Lower leg skin (tissue), 4 donors: Measurements from ENCODE around the gene DHRS1. TPM values are rescaled to one million over a fixed set of nuclear protein-coding genes. Genes with fewer than 3 reads are reported as not detected.
"Not testable (repeated sequence)": the region's sequence is repeated elsewhere in the genome, so short reads cannot be mapped to it uniquely, and the experiment has no call there.

Source experiments
- DNase-seq, 2 donors: peaks; one replicate each; pipeline ENCODE4 v3.0.0-alpha.2; 2019; ENCODE audit warnings: low spot score in 2 of 2
- H3K4me3 ChIP-seq: fragments of 200-600 bp; sonication (generic); 2 replicates; pipeline ENCODE4 v1.5.1; 2017; ENCODE audit warnings: mild to moderate bottlenecking, low read depth; ENCODE audit not compliant: poor library complexity, severe bottlenecking
- POLR2A ChIP-seq, 2 donors: fragments of 450-650 bp; IDR thresholded peaks; one replicate each; pipeline ENCODE4 v1.6.1; 2016 to 2017; ENCODE audit warnings: antibody characterized with exemption in 2 of 2, mild to moderate bottlenecking in 1 of 2, moderate library complexity in 1 of 2
- WGBS, 2 donors: methylation state at CpG; one replicate each; pipeline ENCODE4 v1.1.5; 2018; 5-methylcytosine and 5-hydroxymethylcytosine counted together
- intact Hi-C: fragments of 100-400 bp; cut with DNase I; formaldehyde crosslinking; loops from one replicate; pipeline ENCODE4 v1.15.0; 2023; ENCODE audit warnings: low total_unique reads
- total RNA-seq, 4 donors: library from RNA; depleted of rRNA; stranded (reverse); fragments of >200 nt; gene quantifications; one replicate each; pipeline ENCODE4 v1.1.0, GENCODE V29; 2016
- TF ChIP-seq, protein P1 (sequence below), 3 donors: fragments of 450-650 bp; IDR thresholded peaks; one replicate each; pipeline ENCODE4 v1.5.1; 2016; ENCODE audit warnings: antibody characterized with exemption in 3 of 3, mild to moderate bottlenecking in 3 of 3, moderate library complexity in 2 of 3

DHRS1 gene
- total RNA-seq, 4 donors from 2014 or later = 55.0 to 112 (median 90.6) TPM

- no peak for DNase-seq
- 86 to 100% methylated on average over 1 of the region's 1 CpG for WGBS, 2 donors
- no peak for TF ChIP-seq POLR2A (IDR thresholded peaks at IDR 0.05)
- TF ChIP-seq, protein P1, sequence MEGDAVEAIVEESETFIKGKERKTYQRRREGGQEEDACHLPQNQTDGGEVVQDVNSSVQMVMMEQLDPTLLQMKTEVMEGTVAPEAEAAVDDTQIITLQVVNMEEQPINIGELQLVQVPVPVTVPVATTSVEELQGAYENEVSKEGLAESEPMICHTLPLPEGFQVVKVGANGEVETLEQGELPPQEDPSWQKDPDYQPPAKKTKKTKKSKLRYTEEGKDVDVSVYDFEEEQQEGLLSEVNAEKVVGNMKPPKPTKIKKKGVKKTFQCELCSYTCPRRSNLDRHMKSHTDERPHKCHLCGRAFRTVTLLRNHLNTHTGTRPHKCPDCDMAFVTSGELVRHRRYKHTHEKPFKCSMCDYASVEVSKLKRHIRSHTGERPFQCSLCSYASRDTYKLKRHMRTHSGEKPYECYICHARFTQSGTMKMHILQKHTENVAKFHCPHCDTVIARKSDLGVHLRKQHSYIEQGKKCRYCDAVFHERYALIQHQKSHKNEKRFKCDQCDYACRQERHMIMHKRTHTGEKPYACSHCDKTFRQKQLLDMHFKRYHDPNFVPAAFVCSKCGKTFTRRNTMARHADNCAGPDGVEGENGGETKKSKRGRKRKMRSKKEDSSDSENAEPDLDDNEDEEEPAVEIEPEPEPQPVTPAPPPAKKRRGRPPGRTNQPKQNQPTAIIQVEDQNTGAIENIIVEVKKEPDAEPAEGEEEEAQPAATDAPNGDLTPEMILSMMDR (IDR thresholded peaks at IDR 0.05) = no peak
- H3K4me3 ChIP-seq = no peak overlapping the region
- intact Hi-C loops = no loop called here
Observed at GRCh38 chr14:24251880-24252288, 47.7 kb downstream of the DHRS1 start.

DNA sequence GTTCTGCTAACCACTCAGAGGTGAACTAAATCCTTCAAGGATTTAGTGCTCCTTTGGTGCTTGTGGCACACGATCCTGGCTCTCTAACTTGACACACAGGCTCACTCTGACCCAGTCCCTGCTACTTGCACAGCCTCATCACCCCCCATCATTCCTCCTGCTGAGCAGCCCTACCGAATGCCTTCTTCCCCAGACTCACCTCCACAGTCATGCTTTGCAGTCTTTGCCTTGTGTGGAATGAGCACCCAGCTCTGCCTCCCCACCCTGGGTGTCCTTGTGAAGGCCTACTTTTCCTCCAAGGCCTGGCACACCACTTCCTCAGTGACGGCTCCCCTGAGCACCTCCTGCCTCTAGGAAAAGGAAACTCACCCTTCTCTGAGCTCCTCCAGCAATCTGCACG, 49.2 kb downstream of the DHRS1 start:
- TF ChIP-seq, protein P1 (IDR thresholded peaks at IDR 0.05) = no peak
- TF ChIP-seq POLR2A (IDR thresholded peaks at IDR 0.05) = no peak
- DNase-seq = peak in 1 of 2 donors; percentile 32
- no peak overlapping the region for H3K4me3 ChIP-seq
- intact Hi-C loops = no loop called here
- 69 to 70% methylated on average over 4 of the region's 4 CpGs for WGBS, 2 donors

DNA sequence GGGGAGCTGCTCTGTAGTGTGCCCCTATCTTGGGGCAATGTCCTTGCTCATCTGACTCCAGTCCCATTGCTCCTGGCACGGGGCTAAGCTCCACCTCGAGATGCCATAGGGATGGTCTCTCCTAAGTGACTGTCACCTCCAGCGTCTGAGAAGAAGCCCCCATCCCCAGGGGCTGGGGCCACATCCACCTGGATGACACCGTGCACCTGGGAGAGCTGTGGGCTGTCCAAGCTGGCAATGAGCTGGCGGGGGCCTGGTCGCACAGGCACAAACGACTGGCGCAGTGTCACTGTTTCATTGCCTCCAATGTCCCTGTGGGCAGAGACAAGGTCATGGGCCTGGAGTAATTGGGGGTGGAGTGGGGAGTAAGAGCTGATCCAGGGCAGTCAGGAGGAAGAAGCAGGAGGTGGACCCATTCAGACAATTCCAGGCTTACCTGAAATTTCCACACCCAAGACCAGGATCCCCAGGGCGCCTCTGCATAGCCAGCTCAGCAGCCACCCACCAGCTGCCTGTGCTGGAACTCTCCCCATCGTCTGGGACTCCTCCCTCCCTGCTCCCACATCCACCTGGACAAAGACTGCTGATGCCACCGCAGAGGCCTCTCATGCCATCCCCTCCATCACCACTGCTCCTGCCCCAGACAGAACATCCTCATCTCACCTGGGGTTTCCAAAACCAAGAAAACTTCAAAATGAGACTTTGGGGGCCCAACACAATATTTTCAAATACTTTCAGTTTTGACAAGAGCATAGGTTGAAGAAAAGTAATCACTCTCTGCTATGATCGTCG, 50.2 kb downstream of the DHRS1 start:
- TF ChIP-seq, protein P1 (IDR thresholded peaks at IDR 0.05) = no peak
- no peak for TF ChIP-seq POLR2A (IDR thresholded peaks at IDR 0.05)
- intact Hi-C loops = no loop called here
- DNase-seq = peak in 1 of 2 donors; percentile 68
- no peak overlapping the region for H3K4me3 ChIP-seq
- 79 to 83% methylated on average over 10 of the region's 13 CpGs for WGBS, 2 donors

GRCh38 chr14:24247422-24247821, 52.2 kb downstream of the DHRS1 start:
- no peak for DNase-seq
- TF ChIP-seq, protein P1 (IDR thresholded peaks at IDR 0.05) = no peak
- no peak for TF ChIP-seq POLR2A (IDR thresholded peaks at IDR 0.05)
- WGBS, 2 donors = 69 to 74% methylated on average over 7 of the region's 7 CpGs
- no peak overlapping the region for H3K4me3 ChIP-seq
- intact Hi-C loops = no loop called here

DNA sequence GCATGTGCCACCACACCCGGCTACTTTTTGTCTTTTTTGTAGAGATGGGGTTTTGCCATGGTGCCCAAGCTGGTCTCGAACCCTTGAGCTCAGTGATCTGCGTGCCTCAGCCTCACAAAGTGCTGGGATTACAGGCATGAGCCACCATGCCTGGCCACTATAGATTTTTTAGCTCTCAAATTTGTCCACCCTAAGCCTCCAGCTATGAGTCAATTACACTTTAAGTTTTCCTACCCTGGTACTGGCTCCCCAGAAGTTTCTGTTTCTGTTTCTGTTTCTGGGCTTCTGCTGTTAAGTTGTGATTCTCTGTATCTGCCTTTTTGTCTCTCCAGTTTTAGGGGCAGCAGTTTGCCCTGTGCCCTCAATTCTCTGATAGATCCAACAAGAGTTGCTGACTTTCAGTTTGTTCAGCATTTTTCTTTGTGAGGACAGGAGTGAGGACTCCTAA, 52.8 kb downstream of the DHRS1 start:
- 85 to 92% methylated on average over 3 of the region's 3 CpGs for WGBS, 2 donors

GRCh38 chr14:24245350-24245749, 54.2 kb downstream of the DHRS1 start:
- WGBS, 2 donors = 94% methylated on average over 11 of the region's 11 CpGs
- intact Hi-C loops = not testable (repeated sequence)

More for the DNA sequence above, 52.8 kb downstream of the DHRS1 start:
- intact Hi-C loops = no loop called here
- peak in 1 of 2 donors; percentile 49 for DNase-seq
- no peak for TF ChIP-seq POLR2A (IDR thresholded peaks at IDR 0.05)
- TF ChIP-seq, protein P1 (IDR thresholded peaks at IDR 0.05) = no peak
- H3K4me3 ChIP-seq = no peak overlapping the region

More at GRCh38 chr14:24245350-24245749, 54.2 kb downstream of the DHRS1 start:
- H3K4me3 ChIP-seq = not testable (repeated sequence)
- peak in 1 of 2 donors; percentile 56 for DNase-seq
